HCT116 (cell line): ENCODE measurements around the gene TMEM178B.

ENCODE experiments used
- CEBPB ChIP-seq: IDR thresholded peaks from 2 replicates; pipeline ENCODE4 v1.6.1; 2012; ENCODE audit warnings: low read depth
- EGR1 ChIP-seq: IDR thresholded peaks from 2 replicates; pipeline ENCODE4 v1.6.1; 2012; ENCODE audit warnings: low read depth
- EZH2 ChIP-seq: fragments of 200-600 bp; sonication (generic); IDR thresholded peaks from 2 replicates; pipeline ENCODE4 v1.6.1; 2017; ENCODE audit warnings: antibody characterized with exemption, mixed run types
- EZH2phosphoT487 ChIP-seq: fragments of 200-600 bp; IDR thresholded peaks from 2 replicates; pipeline ENCODE4 v1.6.1; 2018; ENCODE audit warnings: antibody characterized with exemption, borderline replicate concordance
- FOSL1 ChIP-seq: IDR thresholded peaks from 2 replicates; pipeline ENCODE4 v1.6.1; 2012; ENCODE audit warnings: low read depth
- JUND ChIP-seq: IDR thresholded peaks from 2 replicates; pipeline ENCODE4 v1.6.1; 2012
- POLR2A ChIP-seq: IDR thresholded peaks from 2 replicates; pipeline ENCODE4 v1.7.0; 2011; ENCODE audit warnings: borderline replicate concordance; ENCODE audit not compliant: insufficient read depth, insufficient read length; ENCODE audit errors: extremely low read depth
- RAD21 ChIP-seq: IDR thresholded peaks from 2 replicates; pipeline ENCODE4 v1.6.1; 2012; ENCODE audit warnings: low read depth, mild to moderate bottlenecking
- SIN3A ChIP-seq: IDR thresholded peaks from 2 replicates; pipeline ENCODE4 v1.6.1; 2012; ENCODE audit warnings: low read depth
- TF ChIP-seq, protein P1 (sequence below): IDR thresholded peaks from 2 replicates; pipeline ENCODE4 v1.6.1; 2012
- TF ChIP-seq, protein P2 (sequence below), 3 experiments: fragments of 200-600 bp in 1 of 3; sonication (generic) in 1 of 3; IDR thresholded peaks in 2 of 3; conservative IDR thresholded peaks in 1 of 3; 2 replicates each; pipeline ENCODE4 v1.5.1; 2012 to 2017; ENCODE audit warnings: low read depth in 2 of 3, low read length in 2 of 3, antibody characterized with exemption in 1 of 3, borderline replicate concordance in 1 of 3, control low read depth in 1 of 3, mild to moderate bottlenecking in 1 of 3, mixed read lengths in 1 of 3, mixed run types in 1 of 3, moderate library complexity in 1 of 3; ENCODE audit not compliant: insufficient read depth in 1 of 3
- TF ChIP-seq, protein P3 (sequence below): IDR thresholded peaks from 2 replicates; pipeline ENCODE4 v1.6.1; 2011; ENCODE audit warnings: mild to moderate bottlenecking, low read length, moderate library complexity; ENCODE audit not compliant: insufficient replicate concordance; ENCODE audit errors: extremely low read depth
- TF ChIP-seq, protein P4 (sequence below): IDR thresholded peaks from 2 replicates; pipeline ENCODE4 v1.6.1; 2012; ENCODE audit warnings: low read depth
- TF ChIP-seq, protein P5 (sequence below): IDR thresholded peaks from 2 replicates; pipeline ENCODE4 v1.6.1; 2012

DNA sequence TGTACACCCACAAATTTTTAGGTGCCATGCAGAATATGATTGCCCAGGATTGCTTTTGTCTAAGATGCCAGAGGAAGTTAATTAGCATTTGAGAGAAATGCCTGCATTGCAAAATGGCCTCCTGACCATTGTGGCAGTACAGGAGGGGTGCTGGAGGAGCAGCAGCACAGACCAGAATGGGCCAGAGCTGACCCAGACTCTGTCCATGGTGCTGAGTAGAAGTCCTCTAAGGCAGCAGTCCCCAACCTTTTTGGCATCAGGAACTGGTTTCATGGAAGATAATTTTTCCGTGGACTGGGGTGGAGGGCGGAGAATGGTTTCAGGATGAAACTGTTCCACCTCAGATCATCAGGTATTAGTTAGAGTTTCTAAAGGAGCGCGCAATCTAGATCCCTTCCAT is 259.6 kb downstream of the TMEM178B start:
- TF ChIP-seq POLR2A: no peak
- TF ChIP-seq, protein P1, sequence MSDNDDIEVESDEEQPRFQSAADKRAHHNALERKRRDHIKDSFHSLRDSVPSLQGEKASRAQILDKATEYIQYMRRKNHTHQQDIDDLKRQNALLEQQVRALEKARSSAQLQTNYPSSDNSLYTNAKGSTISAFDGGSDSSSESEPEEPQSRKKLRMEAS: no peak
- TF ChIP-seq, protein P2, sequence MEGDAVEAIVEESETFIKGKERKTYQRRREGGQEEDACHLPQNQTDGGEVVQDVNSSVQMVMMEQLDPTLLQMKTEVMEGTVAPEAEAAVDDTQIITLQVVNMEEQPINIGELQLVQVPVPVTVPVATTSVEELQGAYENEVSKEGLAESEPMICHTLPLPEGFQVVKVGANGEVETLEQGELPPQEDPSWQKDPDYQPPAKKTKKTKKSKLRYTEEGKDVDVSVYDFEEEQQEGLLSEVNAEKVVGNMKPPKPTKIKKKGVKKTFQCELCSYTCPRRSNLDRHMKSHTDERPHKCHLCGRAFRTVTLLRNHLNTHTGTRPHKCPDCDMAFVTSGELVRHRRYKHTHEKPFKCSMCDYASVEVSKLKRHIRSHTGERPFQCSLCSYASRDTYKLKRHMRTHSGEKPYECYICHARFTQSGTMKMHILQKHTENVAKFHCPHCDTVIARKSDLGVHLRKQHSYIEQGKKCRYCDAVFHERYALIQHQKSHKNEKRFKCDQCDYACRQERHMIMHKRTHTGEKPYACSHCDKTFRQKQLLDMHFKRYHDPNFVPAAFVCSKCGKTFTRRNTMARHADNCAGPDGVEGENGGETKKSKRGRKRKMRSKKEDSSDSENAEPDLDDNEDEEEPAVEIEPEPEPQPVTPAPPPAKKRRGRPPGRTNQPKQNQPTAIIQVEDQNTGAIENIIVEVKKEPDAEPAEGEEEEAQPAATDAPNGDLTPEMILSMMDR (IDR thresholded peaks at IDR 0.05 in 2 of 3, conservative IDR thresholded peaks at IDR 0.05 in 1 of 3; ENCODE audit: borderline replicate concordance in 1 of 3, insufficient read depth in 1 of 3, low read depth in 2 of 3, low read length in 2 of 3): no peak
- TF ChIP-seq RAD21: no peak
- TF ChIP-seq, protein P3, sequence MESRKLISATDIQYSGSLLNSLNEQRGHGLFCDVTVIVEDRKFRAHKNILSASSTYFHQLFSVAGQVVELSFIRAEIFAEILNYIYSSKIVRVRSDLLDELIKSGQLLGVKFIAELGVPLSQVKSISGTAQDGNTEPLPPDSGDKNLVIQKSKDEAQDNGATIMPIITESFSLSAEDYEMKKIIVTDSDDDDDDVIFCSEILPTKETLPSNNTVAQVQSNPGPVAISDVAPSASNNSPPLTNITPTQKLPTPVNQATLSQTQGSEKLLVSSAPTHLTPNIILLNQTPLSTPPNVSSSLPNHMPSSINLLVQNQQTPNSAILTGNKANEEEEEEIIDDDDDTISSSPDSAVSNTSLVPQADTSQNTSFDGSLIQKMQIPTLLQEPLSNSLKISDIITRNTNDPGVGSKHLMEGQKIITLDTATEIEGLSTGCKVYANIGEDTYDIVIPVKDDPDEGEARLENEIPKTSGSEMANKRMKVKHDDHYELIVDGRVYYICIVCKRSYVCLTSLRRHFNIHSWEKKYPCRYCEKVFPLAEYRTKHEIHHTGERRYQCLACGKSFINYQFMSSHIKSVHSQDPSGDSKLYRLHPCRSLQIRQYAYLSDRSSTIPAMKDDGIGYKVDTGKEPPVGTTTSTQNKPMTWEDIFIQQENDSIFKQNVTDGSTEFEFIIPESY: no peak
- TF ChIP-seq, protein P4, sequence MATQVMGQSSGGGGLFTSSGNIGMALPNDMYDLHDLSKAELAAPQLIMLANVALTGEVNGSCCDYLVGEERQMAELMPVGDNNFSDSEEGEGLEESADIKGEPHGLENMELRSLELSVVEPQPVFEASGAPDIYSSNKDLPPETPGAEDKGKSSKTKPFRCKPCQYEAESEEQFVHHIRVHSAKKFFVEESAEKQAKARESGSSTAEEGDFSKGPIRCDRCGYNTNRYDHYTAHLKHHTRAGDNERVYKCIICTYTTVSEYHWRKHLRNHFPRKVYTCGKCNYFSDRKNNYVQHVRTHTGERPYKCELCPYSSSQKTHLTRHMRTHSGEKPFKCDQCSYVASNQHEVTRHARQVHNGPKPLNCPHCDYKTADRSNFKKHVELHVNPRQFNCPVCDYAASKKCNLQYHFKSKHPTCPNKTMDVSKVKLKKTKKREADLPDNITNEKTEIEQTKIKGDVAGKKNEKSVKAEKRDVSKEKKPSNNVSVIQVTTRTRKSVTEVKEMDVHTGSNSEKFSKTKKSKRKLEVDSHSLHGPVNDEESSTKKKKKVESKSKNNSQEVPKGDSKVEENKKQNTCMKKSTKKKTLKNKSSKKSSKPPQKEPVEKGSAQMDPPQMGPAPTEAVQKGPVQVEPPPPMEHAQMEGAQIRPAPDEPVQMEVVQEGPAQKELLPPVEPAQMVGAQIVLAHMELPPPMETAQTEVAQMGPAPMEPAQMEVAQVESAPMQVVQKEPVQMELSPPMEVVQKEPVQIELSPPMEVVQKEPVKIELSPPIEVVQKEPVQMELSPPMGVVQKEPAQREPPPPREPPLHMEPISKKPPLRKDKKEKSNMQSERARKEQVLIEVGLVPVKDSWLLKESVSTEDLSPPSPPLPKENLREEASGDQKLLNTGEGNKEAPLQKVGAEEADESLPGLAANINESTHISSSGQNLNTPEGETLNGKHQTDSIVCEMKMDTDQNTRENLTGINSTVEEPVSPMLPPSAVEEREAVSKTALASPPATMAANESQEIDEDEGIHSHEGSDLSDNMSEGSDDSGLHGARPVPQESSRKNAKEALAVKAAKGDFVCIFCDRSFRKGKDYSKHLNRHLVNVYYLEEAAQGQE: peak; percentile 60
- TF ChIP-seq EZH2: no peak
- TF ChIP-seq EZH2phosphoT487: no peak
- no peak for TF ChIP-seq EGR1
- no peak for TF ChIP-seq JUND
- no peak for TF ChIP-seq SIN3A
- no peak for TF ChIP-seq FOSL1
- TF ChIP-seq CEBPB: no peak
- TF ChIP-seq, protein P5, sequence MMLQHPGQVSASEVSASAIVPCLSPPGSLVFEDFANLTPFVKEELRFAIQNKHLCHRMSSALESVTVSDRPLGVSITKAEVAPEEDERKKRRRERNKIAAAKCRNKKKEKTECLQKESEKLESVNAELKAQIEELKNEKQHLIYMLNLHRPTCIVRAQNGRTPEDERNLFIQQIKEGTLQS: no peak
